ENCODE results near the gene GALC. TPM values are rescaled to one million over a fixed set of nuclear protein-coding genes. Genes with fewer than 3 reads are reported as not detected.

The GALC gene
- total RNA-seq, 3 donors from 2014 or later (not counting 1 experiment from before 2014, with no cell fraction given): 50.3 to 78.2 (median 67.2) TPM

DNA sequence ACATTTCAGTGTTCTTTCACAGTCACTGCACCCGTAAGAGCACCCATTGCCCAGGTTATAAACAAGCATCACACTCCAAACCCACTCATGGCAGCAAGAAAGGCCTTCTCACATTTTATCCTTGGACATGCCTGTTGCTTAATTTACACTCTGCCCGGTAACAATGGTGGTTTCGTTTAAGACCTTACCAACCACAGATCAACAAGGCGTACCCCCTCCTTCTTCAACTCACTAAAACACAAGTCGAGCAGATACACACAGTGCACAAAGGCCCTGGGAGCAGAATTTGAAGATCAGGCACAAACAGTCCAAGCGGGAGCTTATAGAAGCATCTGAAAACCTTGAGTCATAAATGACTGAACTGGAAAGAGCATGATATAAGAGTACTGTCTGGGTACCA is 98.1 kb downstream of the GALC start:
- no peak overlapping the region for H3K4me3 Mint-ChIP-seq
- H3K4me3 ChIP-seq (ENCODE audit: low read length): no peak overlapping the region
- peaks cover 16 to 30% of the 10 kb centered on the region in 2 donors for H3K27me3 Mint-ChIP-seq (ENCODE audit: low read depth in 2 of 2)
- no peaks in the 10 kb centered on the region for H3K36me3 ChIP-seq (ENCODE audit: control insufficient read depth, insufficient read depth, low read length)
- intact Hi-C loops (cut with micrococcal nuclease): no loop called here
- DNase-seq (no peak), ATAC-seq (no peak)
- no peaks in the 10 kb centered on the region for H3K9me3 ChIP-seq (ENCODE audit: control insufficient read depth, insufficient read depth, low read length)
- H3K27ac ChIP-seq (ENCODE audit: low read length): no peak overlapping the region
- H3K9me3 Mint-ChIP-seq: no peaks in the 10 kb centered on the region
- no peak overlapping the region for H3K27ac Mint-ChIP-seq
- peaks cover 6% of the 10 kb centered on the region for H3K27me3 ChIP-seq (ENCODE audit: control insufficient read depth, insufficient read depth, low read length)
- no peaks in the 10 kb centered on the region for H3K36me3 Mint-ChIP-seq
- 72% methylated on average over 6 of the region's 6 CpGs for WGBS (ENCODE audit: insufficient coverage)
- TF ChIP-seq, protein P1, sequence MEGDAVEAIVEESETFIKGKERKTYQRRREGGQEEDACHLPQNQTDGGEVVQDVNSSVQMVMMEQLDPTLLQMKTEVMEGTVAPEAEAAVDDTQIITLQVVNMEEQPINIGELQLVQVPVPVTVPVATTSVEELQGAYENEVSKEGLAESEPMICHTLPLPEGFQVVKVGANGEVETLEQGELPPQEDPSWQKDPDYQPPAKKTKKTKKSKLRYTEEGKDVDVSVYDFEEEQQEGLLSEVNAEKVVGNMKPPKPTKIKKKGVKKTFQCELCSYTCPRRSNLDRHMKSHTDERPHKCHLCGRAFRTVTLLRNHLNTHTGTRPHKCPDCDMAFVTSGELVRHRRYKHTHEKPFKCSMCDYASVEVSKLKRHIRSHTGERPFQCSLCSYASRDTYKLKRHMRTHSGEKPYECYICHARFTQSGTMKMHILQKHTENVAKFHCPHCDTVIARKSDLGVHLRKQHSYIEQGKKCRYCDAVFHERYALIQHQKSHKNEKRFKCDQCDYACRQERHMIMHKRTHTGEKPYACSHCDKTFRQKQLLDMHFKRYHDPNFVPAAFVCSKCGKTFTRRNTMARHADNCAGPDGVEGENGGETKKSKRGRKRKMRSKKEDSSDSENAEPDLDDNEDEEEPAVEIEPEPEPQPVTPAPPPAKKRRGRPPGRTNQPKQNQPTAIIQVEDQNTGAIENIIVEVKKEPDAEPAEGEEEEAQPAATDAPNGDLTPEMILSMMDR (IDR thresholded peaks at IDR 0.05): no peak
- no peaks in the 10 kb centered on the region for H3K4me1 ChIP-seq (ENCODE audit: control insufficient read depth, insufficient read depth, low read length)
- H3K4me1 Mint-ChIP-seq: no peaks in the 10 kb centered on the region

DNA sequence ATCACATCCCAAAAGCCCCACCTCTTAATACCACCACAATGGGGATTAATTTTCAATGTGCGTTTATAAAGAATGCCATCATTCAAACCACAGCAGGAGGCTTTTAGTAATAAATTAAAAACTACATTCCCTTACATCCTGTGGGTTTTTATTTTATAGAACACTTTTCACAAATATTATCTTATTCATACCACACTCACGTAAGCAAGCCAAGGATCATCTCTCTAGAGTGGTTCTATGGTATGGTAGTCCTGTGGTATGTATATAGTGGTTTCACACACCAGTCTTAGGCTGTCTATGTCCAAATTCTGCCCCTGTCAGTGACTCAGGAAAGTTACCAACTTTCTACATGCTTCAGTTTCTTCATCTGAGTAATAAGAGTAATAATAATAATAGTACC is 100.2 kb downstream of the GALC start:
- ATAC-seq: no peak
- no peaks in the 10 kb centered on the region for H3K9me3 Mint-ChIP-seq

DNA sequence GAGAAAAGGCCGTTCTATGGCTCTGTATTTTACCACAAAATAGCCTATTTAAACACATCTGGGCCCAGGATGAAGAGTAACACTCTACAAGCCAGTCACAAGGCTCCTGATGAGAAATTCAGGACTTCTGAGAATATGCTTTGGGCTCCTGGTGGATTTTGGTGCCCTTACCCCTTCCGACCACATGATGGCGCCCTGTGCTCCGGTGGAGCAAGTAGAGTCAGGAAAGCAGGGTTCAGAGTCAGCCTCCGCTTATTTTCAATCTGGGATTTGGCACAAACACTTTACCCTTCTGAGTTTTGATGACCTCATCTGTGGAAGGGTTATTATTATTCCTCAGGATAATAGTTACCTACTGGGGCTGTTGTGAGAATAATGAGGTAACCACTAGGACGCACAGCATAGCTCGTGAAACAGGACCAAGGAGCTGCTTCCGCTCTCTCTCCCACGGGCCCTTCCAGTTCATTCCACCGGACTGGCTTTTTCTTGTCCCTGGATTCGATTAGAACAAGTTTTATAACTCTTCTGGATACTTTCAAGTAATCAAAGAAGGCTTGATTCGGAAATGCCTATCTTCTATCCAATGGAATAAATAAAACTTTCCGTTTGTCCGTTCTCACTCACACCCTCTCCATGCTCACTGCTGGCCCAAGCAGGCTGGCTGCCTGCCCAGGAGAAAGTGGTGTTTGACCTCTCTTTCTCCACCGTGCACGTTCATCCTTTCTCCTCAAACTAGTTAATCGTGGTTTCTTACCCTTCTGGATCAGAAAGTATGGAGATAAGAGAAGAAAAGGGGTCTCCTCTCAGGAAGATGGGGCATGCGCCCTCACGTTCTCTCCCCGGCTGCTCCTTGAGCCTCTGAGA is 104.6 kb downstream of the GALC start:
- Histone ChIP-seq H3K4me1 (ENCODE audit: control insufficient read depth, insufficient read depth, low read length) (no peaks in the 10 kb centered on the region), H3K36me3 (ENCODE audit: control insufficient read depth, insufficient read depth, low read length) (no peaks in the 10 kb centered on the region), H3K27me3 (ENCODE audit: control insufficient read depth, insufficient read depth, low read length) (peaks cover 2% of the 10 kb centered on the region), H3K9me3 (ENCODE audit: control insufficient read depth, insufficient read depth, low read length) (no peaks in the 10 kb centered on the region), H3K27ac (ENCODE audit: low read length) (no peak overlapping the region), H3K4me3 (ENCODE audit: low read length) (no peak overlapping the region)
- TF ChIP-seq, protein P1 (IDR thresholded peaks at IDR 0.05): no peak
- ATAC-seq (peak in 1 of 3 donors; percentile 40), DNase-seq (peak in 1 of 2 donors; percentile 10)
- peaks cover 6 to 20% of the 10 kb centered on the region in 2 donors for H3K27me3 Mint-ChIP-seq (ENCODE audit: low read depth in 2 of 2)
- no peak overlapping the region for H3K27ac Mint-ChIP-seq
- WGBS (ENCODE audit: insufficient coverage): 76% methylated on average over 17 of the region's 20 CpGs
- no peaks in the 10 kb centered on the region for H3K4me1 Mint-ChIP-seq
- intact Hi-C loops (cut with micrococcal nuclease): no loop called here
- no peaks in the 10 kb centered on the region for H3K36me3 Mint-ChIP-seq
- no peak overlapping the region for H3K4me3 Mint-ChIP-seq
- H3K9me3 Mint-ChIP-seq: no peaks in the 10 kb centered on the region

More for the DNA sequence above, 100.2 kb downstream of the GALC start:
- Mint-ChIP-seq H3K4me1 (no peaks in the 10 kb centered on the region), H3K27ac (no peak overlapping the region), H3K27me3 (ENCODE audit: low read depth in 2 of 2) (peaks cover 9 to 34% of the 10 kb centered on the region in 2 donors), H3K4me3 (no peak overlapping the region), H3K36me3 (no peaks in the 10 kb centered on the region)
- no peaks in the 10 kb centered on the region for H3K4me1 ChIP-seq (ENCODE audit: control insufficient read depth, insufficient read depth, low read length)
- no peaks in the 10 kb centered on the region for H3K9me3 ChIP-seq (ENCODE audit: control insufficient read depth, insufficient read depth, low read length)
- TF ChIP-seq, protein P1 (IDR thresholded peaks at IDR 0.05): no peak
- peaks cover 4% of the 10 kb centered on the region for H3K27me3 ChIP-seq (ENCODE audit: control insufficient read depth, insufficient read depth, low read length)
- no peak overlapping the region for H3K27ac ChIP-seq (ENCODE audit: low read length)
- no CpG with 5 or more reads among the region's 2 CpGs for WGBS (ENCODE audit: insufficient coverage)
- no peak for DNase-seq
- no peak overlapping the region for H3K4me3 ChIP-seq (ENCODE audit: low read length)
- no peaks in the 10 kb centered on the region for H3K36me3 ChIP-seq (ENCODE audit: control insufficient read depth, insufficient read depth, low read length)
- intact Hi-C loops (cut with micrococcal nuclease): no loop called here

Data from natural killer cell (primary cell).